Measurements from ENCODE around the gene NUP93. TPM values are rescaled to one million over a fixed set of nuclear protein-coding genes. Genes with fewer than 3 reads are reported as not detected.

Gene NUP93
- total RNA-seq, 1 experiment from 2014 or later = 144 TPM

GRCh38 chr16:56711862-56712261 lies 18.1 kb upstream of the NUP93 start:
- BruUV-seq (replicated peaks) = no TSS peak
- Histone ChIP-seq H3K27ac (ENCODE audit: low read depth, low read length) (no peak overlapping the region), H3K36me3 (ENCODE audit: control insufficient read depth in 1 of 2, insufficient read depth in 2 of 2, low read length in 2 of 2) (no peaks in the 10 kb centered on the region), H3K27me3 (ENCODE audit: insufficient read depth, low read length) (no peaks in the 10 kb centered on the region), H3K4me1 (ENCODE audit: control insufficient read depth in 1 of 2, insufficient read depth in 2 of 2, low read length in 2 of 2) (no peaks in the 10 kb centered on the region), H3K4me3 (replicated peaks in 1 of 2; ENCODE audit: low read depth in 1 of 2, low read length in 2 of 2) (no peak overlapping the region), H3K9me3 (ENCODE audit: control insufficient read depth in 1 of 2, insufficient read depth in 1 of 2, low read depth in 1 of 2, low read length in 2 of 2) (no peaks in the 10 kb centered on the region), H3K9me2 (ENCODE audit: insufficient read depth) (no peaks in the 10 kb centered on the region), H3K9ac (ENCODE audit: low read length) (no peak overlapping the region), H3K79me2 (ENCODE audit: insufficient read depth, low read length) (no peaks in the 10 kb centered on the region), H4K20me1 (ENCODE audit: insufficient read depth) (no peaks in the 10 kb centered on the region), H2AFZ (ENCODE audit: low read depth, low read length, poor library complexity, severe bottlenecking) (no peak overlapping the region), H3K4me2 (ENCODE audit: low read length) (no peak overlapping the region)
- no peak for TF ChIP-seq ZBTB33 (IDR thresholded peaks at IDR 0.05; ENCODE audit: extremely low read depth, insufficient replicate concordance, low read length)
- no peak for TF ChIP-seq ELF1 (IDR thresholded peaks at IDR 0.05; ENCODE audit: borderline replicate concordance, low read depth)
- TF ChIP-seq REST (IDR thresholded peaks at IDR 0.05; ENCODE audit: low read depth) = no peak
- TF ChIP-seq YY1 (IDR thresholded peaks at IDR 0.05; ENCODE audit: extremely low read depth, insufficient replicate concordance, low read depth, low read length) = no peak
- ChIA-PET CTCF (interaction anchor here (1.2 kb wide), 1 partner anchor 10 kb away, joined by 3 read pairs; no protein-coding TSS in a partner anchor), POLR2A (no interaction called here), RAD21 (ENCODE audit: low non-redundant PET in 1 of 2, low total read pairs in 2 of 2, uncharacterized antibody in 2 of 2, unreplicated experiment in 2 of 2) (no interaction called here)
- DNase-seq (ENCODE audit: low read depth, low spot score) (no peak), ATAC-seq (no peak)
- intact Hi-C loops (cut with micrococcal nuclease) = no loop called here

Measured in HCT116 (cell line).